NCI-H69 (cell line): ENCODE results near the gene TKT.
A peak's percentile ranks its signal among the peaks of the same experiment; 100 is the strongest.

Source experiments
- DNase-seq: peaks from one replicate; lab custom pipeline; 2025; lab: John Stamatoyannopoulos, UW

The TKT gene

DNA sequence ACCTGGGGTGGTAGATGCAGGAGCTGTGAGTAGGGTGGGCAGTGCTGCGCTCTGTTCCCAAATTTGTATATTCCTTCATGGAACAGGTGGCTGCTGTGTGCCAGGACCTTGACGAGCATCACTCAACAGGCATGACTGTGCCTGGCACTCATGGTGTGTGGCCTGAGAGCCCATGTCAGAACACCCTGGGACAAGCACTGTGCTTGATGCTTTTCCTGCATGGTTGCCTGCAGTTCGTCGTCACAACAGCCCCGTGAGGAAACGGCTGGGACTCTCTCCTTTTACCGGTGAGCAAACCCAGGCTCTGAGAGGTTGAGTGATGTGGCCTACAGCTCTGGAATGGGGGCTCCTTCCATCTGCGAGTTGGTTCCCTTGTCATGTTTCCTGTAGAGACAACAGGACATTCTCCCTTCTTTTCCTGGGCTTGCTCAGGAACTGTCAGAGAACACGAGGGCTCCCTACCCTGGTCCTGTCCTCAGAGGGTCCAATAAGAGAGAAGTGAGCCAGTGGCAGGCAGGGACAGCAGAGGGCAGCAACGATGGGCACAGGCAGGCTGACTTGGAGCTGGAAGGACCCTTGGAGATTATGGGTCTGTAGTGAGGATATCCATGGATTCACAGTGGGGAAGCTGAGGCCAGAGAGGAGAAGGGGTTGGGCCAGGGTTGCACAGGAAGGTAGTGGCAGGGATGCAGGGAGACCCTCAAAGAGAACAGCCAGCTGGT, 57.4 kb downstream of the TKT start:
- no peak for DNase-seq

DNA sequence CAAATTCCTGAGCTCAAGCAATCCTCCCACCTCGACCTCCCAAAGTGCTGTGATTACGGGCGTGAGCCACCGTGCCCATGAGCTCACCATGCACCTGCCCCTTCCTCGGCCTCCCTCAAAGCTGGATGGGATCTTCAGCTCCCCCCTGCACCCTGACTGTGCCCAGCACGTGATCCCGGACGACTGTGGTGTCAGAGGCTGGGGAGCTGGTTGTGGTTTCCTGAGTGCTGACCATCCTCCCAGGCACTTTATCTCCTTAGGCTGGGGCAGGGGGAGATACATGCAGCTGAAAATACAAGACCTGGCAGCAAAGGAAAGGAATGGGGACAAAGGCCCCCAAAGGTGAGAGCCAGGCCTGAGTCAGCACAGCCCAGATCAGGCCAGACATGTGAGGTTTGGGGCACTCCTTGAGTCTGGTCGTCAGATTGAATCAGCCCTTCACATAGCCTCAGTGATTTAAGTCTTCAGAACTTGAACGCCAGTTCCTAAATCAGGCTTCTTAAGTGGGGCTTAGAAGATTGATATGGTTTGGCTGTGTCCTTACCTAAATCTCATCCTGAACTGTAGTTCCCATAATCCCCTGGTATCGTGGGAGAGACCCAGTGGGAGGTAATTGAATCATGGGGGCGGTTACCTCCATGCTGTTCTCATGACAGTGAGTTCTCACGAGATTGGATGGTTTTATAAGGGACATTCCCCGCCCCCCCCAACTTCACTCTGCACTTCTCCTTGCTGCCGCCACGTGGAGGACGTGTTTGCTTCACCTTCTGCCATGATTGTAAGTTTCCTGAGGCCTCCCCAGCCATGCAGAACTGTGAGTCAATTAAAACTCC, 59.0 kb downstream of the TKT start:
- peak; percentile 32 for DNase-seq

DNA sequence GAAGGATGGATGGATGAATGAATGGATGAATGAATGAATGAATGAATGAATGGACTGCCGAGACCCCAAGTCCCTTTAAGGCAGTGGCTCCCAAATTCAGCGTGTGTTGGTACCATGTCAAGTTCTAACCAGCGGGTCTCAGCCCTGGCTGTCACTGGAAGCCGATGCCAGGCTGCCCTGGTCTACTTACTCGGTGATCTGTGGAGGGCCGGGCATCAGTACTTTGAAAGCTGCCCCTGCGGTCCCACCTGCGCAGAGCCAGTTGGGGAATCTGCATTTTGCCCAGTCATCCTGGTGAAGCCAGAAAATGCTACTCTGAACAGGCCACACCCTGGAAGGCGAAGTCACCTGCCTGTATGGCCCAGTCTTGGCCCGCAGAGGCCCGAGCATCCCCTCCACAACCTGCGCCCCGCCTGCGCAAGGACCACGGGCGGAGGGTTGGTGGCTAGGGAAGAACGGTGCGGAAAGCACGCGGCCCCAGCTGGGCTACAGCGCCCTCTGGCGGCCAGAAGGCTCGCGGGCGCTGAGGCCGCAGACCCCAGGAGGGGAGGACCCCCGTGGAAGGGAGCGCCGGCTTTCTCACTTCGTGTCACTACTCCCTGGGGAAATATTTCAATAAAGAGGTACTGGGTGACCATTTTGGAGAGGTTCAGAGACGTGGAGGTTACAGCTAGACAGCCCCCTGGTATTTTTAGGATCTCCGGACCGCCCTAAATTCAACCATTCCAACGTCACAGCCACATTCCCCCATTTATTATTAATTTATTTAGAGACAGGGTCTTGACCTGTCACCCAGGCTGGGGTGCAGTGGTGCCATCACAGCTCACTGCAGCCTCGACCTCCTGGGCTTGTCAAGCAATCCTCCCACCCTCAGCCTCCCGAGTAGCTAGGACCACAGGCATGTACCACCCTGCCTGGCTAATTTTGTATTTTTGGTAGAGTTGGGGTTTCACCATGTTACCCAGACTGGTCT, 59.9 kb downstream of the TKT start:
- peak; percentile 68 for DNase-seq

DNA sequence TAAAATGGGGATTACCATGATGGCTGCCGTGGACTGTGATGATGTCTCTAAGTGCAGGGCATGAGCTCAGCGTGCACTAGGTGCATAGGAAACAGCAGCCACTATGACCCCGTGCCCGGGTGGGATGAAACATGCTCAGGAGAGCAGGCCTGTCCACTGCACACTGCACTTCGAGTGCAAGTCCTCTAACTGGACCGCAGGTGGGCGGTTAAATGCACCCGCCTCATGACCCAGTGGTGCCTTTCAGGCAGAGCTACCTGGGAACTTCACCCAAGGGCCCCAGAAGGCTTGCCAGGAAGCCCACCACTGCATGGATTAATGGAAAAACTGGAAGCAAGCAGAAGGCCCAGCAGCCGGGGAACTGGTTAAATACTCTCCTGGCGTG, 60.8 kb downstream of the TKT start:
- no peak for DNase-seq

DNA sequence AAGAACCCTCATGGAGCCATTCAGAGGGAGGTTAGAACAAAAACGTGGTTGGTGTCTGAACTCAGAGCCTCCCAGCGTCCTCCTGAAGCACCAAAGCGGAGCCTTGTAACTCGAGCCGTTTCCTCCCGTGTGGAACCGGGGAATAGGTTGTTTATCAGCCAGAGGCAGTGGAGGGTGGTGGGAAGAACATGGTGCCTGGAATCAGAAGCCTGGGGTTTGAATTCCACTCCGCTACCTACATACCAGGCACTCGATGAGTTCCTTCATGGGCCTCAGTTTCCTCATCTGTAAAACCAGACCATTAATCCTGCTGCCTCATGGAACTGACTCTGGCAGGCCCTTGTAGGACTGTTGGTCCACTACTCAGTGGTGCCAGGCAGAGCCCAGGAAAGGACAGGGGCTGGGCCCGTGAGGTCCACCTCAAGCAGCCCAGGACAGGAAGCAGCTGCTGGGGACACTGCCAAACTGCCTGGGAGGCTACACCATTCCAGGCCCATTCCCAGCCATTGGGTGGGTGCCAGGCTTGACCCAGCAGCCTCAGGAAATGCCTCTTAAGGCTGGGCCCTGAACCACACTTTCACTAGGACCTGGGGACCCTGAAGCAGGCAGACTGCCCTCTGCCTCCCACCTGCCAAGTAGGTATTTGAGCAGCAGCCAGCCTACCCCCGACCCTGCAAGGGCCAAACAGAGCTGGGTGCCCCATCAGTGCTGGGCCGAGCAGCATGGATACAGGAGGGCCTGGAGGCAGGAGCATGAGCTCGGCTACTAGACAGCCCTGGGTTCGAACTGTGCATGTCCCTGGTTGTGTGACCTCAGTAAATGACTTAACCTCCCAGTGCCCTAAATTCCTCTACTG, 61.4 kb downstream of the TKT start:
- DNase-seq, result peak; percentile 28

DNA sequence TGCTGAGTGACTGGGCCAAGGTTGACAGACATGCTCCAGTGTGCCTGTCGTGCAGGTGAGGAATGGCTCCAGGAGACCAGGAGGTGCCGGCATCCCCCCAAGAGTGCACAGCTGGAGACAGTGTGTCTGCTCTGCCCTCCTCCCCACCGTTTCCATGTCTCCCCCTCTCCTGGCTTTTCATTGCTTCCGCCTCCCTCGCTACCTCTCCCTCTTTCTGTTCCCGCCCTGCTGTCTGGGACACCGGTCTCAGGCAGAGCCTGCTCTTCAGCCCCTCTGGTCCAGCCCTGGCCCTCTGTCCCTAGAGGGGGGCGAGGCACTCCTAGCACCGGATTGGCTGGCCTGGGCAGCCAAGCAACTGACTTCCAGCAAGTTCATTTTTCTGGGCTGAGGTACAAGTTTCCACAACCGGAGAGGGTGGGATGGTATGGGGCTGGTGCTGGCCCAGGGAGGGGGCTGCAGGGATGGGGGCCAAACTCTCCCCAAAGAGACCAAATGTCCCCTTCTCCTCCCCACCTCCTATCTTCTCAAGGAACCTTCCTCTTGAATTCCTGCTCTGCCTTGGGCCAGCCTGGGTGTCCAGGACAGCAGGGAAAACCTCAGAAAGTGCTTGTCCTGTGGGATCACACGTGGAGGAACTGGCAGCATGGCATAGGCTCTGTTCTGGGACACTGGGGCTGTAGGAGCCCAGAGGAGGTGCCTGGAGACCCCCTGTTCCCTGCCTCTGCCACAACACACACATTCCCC, 62.2 kb downstream of the TKT start:
- DNase-seq, result peak; percentile 3

DNA sequence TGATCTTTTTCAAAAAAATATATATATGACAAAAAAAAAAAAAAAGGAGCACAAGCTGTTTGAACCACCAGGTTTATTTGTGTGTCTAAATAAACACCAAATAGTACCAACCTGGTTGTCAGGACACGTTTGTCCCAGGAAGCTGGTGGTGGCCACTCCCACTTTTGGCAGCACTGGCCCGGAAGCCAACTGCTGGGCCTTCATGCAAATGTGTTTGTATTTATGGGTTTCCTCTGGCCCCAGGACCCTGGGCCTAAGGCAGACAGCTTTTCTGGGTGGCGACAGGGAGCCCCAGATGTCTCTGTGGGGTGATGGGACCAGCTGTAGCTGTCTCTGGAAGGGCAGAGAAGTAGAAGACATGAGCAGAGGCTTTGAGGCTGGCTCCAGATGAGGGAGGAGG, 63.2 kb downstream of the TKT start:
- no peak for DNase-seq

DNA sequence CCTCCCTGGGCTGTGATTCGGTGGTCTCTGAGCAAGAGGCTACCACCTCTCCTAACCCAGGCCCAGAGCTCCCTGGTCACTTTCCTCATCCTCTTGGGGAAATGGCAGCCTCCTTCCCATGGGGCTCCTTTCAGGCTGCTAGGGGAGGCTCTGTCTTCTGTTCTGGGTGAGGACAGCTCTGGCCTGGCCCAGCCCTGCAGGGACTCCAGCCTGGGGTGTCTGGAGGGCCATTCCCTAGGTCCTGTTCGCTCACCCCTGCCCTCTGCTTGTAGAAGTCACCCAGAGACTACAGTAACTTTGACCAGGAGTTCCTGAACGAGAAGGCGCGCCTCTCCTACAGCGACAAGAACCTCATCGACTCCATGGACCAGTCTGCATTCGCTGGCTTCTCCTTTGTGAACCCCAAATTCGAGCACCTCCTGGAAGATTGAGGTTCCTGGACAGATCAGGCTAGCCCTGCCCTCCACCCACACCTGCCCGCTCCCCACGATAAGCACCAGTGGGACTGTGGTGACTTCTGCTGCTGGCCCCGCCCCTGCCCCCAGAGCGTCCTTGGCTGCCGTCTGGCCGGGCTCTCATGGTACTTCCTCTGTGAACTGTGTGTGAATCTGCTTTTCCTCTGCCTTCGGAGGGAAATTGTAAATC, 63.9 kb downstream of the TKT start:
- no peak for DNase-seq

DNA sequence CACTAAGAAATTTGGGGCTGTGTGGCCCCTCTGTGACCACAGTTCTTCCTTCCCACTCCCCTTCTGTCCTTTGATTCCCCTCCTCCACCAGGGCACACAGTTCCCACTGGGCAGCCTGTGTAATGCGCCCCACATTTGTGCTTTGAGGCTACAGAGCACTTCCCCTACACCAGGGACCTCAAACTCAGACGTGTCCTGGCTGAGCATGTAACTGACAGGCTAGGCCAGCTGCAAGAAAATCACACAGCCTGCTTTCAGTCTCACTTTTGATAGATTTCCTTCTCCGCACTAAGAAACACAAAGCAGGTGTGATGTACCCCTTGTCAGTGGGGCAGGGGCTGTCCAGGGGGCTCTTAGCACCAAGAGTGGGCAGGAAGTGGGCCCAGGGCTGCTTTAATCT, 65.2 kb downstream of the TKT start:
- DNase-seq, result no peak

DNA sequence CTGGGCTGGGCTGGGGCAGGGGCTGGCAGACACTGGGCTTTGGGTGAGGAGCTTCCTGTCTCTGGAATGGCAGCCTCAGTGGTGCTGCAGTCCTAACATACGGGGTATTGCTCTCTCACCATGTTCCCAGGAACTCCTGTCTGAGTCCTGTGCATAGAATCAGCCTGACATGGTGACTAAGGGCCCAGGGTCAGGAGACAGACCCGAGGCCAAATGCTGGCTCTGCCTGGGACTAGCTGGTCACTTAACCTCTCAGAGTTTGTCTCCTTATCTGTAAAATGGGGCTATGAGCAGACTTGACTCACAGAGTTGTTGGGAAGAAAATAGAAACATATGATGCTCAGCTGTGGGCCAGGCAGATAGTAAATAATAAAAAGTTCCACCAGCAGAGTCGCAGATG, 66.5 kb downstream of the TKT start:
- no peak for DNase-seq

DNA sequence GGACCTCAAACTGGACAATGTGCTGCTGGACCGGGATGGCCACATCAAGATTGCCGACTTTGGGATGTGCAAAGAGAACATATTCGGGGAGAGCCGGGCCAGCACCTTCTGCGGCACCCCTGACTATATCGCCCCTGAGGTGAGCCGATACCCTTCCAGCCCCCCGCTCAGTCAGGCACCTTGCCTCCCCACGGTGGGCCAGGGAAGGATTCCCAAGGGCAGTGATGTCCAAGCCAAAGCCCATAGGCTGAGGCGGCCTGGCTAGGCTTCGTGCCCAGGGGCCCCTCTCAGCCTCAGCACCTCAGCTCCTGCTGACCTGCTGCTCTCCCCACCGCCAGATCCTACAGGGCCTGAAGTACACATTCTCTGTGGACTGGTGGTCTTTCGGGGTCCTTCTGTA, 67.1 kb downstream of the TKT start:
- DNase-seq, result no peak

DNA sequence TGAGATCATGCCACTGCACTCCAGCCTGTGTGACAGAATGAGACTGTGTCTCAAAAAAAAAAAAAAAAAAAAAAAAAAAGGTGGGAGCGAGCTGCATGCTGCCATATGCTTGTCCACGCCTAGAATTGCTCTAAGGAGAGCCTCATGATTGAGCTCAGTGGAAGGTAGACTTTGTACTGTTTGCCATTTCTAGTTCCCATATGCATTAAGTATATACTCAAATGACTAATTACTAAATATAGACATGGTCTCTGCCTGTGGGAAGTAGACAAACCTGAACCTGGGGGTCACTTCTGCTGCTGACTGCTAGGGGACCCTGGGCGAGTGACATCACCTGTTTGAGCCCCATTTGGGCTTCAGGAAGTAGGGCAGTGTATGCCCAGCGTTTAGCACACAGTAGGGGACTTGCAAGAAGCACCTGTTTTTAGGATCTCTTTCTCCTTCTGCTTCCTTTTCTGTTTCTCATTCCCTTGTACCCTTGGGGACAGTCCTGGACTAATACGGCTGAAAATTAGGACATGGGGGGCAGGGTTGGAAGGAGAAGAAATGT, 67.6 kb downstream of the TKT start:
- DNase-seq, result no peak

DNA sequence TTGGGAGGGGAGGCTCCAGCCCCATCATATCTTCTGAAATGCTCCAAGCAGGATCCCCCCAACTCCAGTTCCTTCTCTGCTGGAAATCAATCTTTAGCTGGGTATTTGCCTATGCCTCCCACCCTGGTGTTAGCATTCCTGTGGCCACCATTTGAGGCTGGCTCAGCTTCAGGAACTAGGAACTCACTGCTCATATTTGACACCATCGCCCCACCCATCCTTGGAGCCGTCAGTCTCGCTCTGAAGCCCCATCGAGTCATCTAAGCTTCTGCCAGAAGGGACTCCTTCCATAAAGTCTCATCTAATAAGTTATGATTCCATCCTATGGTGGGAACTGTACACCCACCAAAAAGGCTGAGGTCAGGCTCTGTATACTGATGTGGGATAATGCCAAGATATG, 68.4 kb downstream of the TKT start:
- no peak for DNase-seq

DNA sequence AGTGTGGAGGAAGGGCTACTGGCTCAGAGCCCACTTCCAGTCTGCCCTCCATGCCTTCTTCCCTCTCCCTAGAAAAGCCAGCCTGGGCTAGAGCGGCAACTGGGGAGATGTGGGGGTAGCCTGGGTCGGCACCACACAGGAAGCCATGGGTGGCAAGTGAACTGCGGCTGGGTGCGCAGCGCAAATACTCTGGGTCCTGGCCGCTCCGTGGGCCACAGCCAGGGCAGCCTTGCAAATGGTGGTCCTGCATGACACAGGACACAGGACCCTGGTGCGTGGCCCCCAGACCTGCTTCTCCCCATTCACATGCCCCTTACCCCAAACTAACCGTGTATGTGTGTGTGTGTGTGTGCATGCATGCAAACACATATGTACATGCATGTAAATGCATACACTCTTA, 69.1 kb downstream of the TKT start:
- no peak for DNase-seq

DNA sequence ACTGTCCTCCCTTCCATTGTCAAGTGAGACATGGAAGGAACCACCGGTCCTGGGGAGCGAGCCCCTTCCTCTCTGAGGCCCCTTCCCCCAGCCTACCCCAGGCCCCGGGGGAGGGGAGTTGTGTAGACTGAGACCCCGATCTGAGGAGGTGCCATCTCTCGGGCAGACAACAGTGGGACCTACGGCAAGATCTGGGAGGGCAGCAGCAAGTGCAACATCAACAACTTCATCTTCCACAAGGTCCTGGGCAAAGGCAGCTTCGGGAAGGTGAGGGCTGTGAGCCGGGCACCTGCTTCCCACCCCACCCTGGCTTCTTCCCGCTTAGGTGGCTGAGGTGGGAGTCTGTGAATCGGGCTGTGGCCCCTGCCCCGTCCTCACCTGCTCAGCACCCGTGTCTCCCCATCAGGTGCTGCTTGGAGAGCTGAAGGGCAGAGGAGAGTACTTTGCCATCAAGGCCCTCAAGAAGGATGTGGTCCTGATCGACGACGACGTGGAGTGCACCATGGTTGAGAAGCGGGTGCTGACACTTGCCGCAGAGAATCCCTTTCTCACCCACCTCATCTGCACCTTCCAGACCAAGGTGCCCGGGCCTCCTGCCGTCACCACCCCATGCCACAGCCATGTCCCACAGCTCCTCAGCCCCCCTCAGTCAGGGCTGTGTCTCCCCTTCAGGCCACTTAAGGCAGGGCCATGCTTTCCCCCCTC, 69.9 kb downstream of the TKT start:
- DNase-seq, result no peak

DNA sequence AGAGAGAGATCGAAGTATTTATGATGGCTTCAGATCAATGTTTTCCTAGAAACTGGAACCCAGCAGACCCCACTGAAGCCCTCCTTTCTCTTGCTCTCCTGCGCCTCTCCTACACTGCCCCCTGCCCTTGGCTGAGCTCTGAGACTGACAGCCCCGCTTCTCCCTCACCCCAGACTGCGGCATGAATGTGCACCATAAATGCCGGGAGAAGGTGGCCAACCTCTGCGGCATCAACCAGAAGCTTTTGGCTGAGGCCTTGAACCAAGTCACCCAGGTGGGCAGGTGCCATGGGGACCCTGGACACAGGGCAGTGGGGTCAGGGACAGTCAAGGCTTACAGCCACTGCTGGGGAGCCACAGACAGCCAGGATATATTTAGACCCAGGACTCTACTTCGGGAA, 71.1 kb downstream of the TKT start:
- DNase-seq, result no peak

DNA sequence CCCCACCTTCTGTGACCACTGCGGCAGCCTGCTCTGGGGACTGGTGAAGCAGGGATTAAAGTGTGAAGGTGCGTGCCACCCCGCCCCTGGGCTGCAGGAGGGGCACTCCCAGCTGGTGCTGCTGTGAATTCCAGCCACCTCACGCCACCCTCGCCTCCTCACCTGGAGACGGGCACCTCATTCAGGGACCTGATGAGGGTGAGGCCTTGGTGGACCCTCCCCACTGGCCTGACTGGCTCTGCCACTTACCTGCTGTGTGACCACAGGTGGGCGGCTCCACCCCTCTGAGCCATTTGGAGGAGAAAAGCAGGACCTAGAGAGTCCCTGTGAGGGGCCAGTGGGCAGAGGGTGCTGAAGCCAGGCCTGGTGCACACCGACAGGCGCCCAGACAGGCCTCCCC, 72.3 kb downstream of the TKT start:
- DNase-seq, result no peak

DNA sequence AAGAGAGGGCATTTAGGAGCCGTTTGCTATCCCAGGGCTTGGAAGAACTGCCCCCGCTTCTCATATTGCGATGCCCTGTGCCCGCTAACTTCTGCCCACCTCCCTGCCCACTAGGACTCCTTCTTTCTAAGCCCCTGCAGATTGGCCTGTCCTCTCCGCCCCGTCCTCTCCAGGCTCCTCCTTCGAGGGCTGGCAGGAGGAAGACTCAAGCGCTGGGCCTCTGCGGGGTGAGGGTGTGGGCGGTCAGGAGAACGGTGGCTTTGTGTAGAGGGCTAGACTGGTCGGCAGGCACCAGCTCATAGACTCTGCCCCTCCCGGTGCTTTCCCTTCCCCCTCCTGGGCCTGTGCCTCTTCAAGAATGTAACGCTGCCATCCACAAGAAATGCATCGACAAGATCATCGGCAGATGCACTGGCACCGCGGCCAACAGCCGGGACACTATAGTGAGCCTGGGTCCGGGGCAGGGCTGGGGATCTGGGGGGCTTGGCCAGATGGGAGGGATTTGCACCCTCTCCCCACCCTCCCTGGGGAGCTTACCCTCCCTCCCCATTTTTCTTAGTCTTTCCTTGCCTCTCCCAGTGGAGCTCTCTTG, 73.0 kb downstream of the TKT start:
- no peak for DNase-seq

DNA sequence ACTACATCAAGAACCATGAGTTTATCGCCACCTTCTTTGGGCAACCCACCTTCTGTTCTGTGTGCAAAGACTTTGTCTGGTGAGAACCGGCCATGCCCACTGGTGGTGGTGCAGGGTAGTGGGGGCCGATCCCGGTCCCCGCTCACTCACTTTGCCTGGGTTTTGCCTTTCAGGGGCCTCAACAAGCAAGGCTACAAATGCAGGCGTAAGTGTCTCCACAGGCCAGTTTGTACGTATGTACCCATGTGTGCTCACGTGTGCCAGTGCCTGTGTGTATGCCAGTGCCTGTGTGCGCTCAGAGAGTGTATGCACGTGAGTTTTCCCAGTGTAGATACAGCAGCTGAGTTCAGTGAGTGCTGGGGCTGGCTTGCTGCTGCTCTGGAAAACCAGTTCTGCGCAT, 74.3 kb downstream of the TKT start:
- no peak for DNase-seq
